ENCODE results near the gene SH2D3A. TPM values are rescaled to one million over a fixed set of nuclear protein-coding genes. Genes with fewer than 3 reads are reported as not detected.

The SH2D3A gene
- total RNA-seq, 1 experiment from 2014 or later, result 30.3 TPM

DNA sequence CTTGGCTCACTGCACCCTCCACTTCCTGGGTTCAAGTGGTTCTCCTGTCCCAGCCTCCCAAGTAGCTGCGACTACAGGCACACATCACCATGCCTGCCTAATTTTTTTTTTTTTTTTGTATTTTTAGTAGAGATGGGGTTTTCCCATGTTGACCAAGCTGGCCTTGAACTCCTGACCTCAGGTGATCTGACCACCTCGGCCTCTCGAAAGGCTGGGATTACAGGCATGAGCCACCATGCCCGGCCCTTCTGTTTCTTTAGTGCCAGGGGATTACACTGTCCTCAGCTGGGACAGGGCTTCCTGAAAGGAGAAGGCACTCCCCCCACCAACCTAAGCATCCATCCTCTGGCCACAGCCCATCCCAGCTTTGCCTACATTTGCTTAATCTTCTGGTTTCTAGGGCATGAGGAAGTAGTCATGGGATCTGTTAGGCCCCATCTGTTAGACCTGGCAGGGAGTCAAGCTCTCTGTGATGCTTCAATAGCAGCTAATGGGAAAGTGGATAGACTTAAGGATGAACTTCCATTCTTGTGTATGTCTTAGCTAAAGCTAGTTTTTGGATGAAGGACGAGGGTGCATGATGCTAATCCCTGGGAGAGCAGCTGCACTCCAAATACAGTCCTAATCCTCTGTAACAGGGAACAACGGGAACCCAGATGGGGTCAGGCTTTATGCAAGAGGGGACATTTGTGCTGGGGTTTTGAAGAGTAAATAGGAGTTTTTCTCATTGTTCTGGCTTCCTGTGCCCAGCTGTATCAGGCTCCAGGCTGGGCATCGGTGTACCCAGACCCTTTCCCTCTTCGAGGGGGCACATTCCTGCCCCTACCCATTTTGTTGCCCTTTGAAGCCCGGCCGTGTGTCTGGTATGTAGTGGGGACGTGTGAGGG is 7.8 kb upstream of the SH2D3A start (continued):
- TF ChIP-seq, protein P1, sequence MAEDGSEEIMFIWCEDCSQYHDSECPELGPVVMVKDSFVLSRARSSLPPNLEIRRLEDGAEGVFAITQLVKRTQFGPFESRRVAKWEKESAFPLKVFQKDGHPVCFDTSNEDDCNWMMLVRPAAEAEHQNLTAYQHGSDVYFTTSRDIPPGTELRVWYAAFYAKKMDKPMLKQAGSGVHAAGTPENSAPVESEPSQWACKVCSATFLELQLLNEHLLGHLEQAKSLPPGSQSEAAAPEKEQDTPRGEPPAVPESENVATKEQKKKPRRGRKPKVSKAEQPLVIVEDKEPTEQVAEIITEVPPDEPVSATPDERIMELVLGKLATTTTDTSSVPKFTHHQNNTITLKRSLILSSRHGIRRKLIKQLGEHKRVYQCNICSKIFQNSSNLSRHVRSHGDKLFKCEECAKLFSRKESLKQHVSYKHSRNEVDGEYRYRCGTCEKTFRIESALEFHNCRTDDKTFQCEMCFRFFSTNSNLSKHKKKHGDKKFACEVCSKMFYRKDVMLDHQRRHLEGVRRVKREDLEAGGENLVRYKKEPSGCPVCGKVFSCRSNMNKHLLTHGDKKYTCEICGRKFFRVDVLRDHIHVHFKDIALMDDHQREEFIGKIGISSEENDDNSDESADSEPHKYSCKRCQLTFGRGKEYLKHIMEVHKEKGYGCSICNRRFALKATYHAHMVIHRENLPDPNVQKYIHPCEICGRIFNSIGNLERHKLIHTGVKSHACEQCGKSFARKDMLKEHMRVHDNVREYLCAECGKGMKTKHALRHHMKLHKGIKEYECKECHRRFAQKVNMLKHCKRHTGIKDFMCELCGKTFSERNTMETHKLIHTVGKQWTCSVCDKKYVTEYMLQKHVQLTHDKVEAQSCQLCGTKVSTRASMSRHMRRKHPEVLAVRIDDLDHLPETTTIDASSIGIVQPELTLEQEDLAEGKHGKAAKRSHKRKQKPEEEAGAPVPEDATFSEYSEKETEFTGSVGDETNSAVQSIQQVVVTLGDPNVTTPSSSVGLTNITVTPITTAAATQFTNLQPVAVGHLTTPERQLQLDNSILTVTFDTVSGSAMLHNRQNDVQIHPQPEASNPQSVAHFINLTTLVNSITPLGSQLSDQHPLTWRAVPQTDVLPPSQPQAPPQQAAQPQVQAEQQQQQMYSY (CRISPR knock-in tag; IDR thresholded peaks at IDR 0.05), result no peak

DNA sequence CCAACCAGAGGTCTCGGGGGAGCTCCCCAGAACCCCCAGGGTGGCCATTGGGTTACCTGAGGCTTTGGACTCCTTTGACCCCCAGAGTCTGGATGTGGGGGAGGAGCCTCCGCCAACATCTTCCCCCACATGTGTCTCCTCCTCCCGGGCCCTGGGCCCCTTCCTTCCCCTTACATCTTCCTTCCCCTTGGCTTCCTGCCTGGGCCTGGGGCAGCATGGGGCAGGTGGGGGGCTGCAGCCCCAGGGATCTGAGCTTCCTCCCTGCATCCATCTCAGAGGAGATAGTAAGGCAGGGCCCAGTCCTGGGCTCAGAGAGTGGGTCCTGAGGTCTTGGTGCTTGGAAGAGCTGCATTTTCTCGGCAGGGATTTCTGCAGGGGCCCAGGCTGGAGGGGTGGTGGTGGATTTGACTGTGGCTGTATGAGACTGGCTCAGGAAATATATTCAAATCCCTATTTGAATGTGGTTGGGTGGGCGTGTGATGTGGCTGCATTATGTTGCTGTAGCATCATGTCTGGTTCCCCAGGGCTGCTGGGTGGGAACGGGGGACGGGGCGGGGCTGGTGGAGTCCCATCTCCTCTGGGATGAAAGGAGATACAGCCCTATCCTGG is 6.2 kb upstream of the SH2D3A start:
- peak; percentile 30; the same call in 1 of the 2 replicates for ATAC-seq
- no peak overlapping the region for H3K4me3 Mint-ChIP-seq
- POLR2A ChIA-PET, result no interaction called here
- no peak for DNase-seq (ENCODE audit: low spot score)
- H3K4me1 Mint-ChIP-seq, result peaks cover 6% of the 10 kb centered on the region; the same call in 1 of the 2 replicates
- peaks cover 6% of the 10 kb centered on the region; the same call in 1 of the 2 replicates for H3K36me3 Mint-ChIP-seq
- CTCF ChIA-PET, result interaction anchor here (1.1 to 3.5 kb wide), 3 partner anchors 27 to 90 kb away, joined by 4 to 26 read pairs (median 6); no protein-coding TSS in a partner anchor
- no peak overlapping the region for H3K27ac Mint-ChIP-seq
- no peaks in the 10 kb centered on the region; the same call in 1 of the 2 replicates for H3K27me3 Mint-ChIP-seq (ENCODE audit: low read depth)
- TF ChIP-seq OVOL2 (CRISPR knock-in tag; IDR thresholded peaks at IDR 0.05; ENCODE audit: borderline replicate concordance) (no peak), CBFB (CRISPR knock-in tag; IDR thresholded peaks at IDR 0.05; ENCODE audit: low read depth) (no peak), GTF2I (CRISPR knock-in tag; conservative IDR thresholded peaks at IDR 0.05) (no peak), FOXJ3 (CRISPR knock-in tag; IDR thresholded peaks at IDR 0.05; ENCODE audit: borderline replicate concordance) (no peak), FOXK1 (CRISPR knock-in tag; IDR thresholded peaks at IDR 0.05) (no peak), SOX15 (CRISPR knock-in tag; IDR thresholded peaks at IDR 0.05) (no peak), HMGA2 (CRISPR knock-in tag; IDR thresholded peaks at IDR 0.05) (no peak), ZNF317 (CRISPR knock-in tag; IDR thresholded peaks at IDR 0.05; ENCODE audit: borderline replicate concordance, low read depth) (no peak)
- TF ChIP-seq, protein P2, sequence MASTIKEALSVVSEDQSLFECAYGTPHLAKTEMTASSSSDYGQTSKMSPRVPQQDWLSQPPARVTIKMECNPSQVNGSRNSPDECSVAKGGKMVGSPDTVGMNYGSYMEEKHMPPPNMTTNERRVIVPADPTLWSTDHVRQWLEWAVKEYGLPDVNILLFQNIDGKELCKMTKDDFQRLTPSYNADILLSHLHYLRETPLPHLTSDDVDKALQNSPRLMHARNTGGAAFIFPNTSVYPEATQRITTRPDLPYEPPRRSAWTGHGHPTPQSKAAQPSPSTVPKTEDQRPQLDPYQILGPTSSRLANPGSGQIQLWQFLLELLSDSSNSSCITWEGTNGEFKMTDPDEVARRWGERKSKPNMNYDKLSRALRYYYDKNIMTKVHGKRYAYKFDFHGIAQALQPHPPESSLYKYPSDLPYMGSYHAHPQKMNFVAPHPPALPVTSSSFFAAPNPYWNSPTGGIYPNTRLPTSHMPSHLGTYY (CRISPR knock-in tag; IDR thresholded peaks at IDR 0.05), result no peak
- TF ChIP-seq, protein P3, sequence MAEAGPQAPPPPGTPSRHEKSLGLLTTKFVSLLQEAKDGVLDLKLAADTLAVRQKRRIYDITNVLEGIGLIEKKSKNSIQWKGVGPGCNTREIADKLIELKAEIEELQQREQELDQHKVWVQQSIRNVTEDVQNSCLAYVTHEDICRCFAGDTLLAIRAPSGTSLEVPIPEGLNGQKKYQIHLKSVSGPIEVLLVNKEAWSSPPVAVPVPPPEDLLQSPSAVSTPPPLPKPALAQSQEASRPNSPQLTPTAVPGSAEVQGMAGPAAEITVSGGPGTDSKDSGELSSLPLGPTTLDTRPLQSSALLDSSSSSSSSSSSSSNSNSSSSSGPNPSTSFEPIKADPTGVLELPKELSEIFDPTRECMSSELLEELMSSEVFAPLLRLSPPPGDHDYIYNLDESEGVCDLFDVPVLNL (CRISPR knock-in tag; IDR thresholded peaks at IDR 0.05; ENCODE audit: borderline replicate concordance, low read depth), result no peak
- TF ChIP-seq, protein P4, sequence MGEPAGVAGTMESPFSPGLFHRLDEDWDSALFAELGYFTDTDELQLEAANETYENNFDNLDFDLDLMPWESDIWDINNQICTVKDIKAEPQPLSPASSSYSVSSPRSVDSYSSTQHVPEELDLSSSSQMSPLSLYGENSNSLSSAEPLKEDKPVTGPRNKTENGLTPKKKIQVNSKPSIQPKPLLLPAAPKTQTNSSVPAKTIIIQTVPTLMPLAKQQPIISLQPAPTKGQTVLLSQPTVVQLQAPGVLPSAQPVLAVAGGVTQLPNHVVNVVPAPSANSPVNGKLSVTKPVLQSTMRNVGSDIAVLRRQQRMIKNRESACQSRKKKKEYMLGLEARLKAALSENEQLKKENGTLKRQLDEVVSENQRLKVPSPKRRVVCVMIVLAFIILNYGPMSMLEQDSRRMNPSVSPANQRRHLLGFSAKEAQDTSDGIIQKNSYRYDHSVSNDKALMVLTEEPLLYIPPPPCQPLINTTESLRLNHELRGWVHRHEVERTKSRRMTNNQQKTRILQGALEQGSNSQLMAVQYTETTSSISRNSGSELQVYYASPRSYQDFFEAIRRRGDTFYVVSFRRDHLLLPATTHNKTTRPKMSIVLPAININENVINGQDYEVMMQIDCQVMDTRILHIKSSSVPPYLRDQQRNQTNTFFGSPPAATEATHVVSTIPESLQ (CRISPR knock-in tag; IDR thresholded peaks at IDR 0.05), result no peak
- TF ChIP-seq, protein P5, sequence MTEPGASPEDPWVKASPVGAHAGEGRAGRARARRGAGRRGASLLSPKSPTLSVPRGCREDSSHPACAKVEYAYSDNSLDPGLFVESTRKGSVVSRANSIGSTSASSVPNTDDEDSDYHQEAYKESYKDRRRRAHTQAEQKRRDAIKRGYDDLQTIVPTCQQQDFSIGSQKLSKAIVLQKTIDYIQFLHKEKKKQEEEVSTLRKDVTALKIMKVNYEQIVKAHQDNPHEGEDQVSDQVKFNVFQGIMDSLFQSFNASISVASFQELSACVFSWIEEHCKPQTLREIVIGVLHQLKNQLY (CRISPR knock-in tag; IDR thresholded peaks at IDR 0.05), result no peak
- TF ChIP-seq, protein P6, sequence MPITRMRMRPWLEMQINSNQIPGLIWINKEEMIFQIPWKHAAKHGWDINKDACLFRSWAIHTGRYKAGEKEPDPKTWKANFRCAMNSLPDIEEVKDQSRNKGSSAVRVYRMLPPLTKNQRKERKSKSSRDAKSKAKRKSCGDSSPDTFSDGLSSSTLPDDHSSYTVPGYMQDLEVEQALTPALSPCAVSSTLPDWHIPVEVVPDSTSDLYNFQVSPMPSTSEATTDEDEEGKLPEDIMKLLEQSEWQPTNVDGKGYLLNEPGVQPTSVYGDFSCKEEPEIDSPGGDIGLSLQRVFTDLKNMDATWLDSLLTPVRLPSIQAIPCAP (CRISPR knock-in tag; IDR thresholded peaks at IDR 0.05), result no peak
- TF ChIP-seq, protein P1 (CRISPR knock-in tag; IDR thresholded peaks at IDR 0.05), result no peak
- peaks cover 21% of the 10 kb centered on the region for H3K9me3 Mint-ChIP-seq
